ENCODE measurements around the gene TAS2R60.

GRCh38 chr7:143429770-143430698 lies 13.2 kb upstream of the TAS2R60 start:
- no peak for TF ChIP-seq CTCF (conservative IDR thresholded peaks at IDR 0.05; ENCODE audit: low read depth in 2 of 2)
- TF ChIP-seq ETS1 (IDR thresholded peaks at IDR 0.05) = no peak
- TF ChIP-seq POLR2AphosphoS5 (IDR thresholded peaks at IDR 0.05; ENCODE audit: low read depth) = no peak
- no peak for TF ChIP-seq ZNF331 (CRISPR knock-in tag; IDR thresholded peaks at IDR 0.05; ENCODE audit: low read depth)
- no peak for TF ChIP-seq EZH2 (IDR thresholded peaks at IDR 0.05; ENCODE audit: low read depth, unreplicated experiment)
- no peak for TF ChIP-seq REST (IDR thresholded peaks at IDR 0.05; ENCODE audit: unreplicated experiment)
- no peak for TF ChIP-seq CREB1 (CRISPR knock-in tag; IDR thresholded peaks at IDR 0.05; ENCODE audit: low read depth)
- no peak for TF ChIP-seq EZH2phosphoT487 (IDR thresholded peaks at IDR 0.05; ENCODE audit: unreplicated experiment)
